Measurements from ENCODE around the gene MMAA.

The MMAA gene

GRCh38 chr4:145665773-145666172 is 46.6 kb downstream of the MMAA start:
- no peak for DNase-seq (ENCODE audit: extremely low read depth, low read depth)
- no peak overlapping the region for H3K4me3 ChIP-seq (replicated peaks; ENCODE audit: low read depth, low read length)
- TF ChIP-seq CTCF (IDR thresholded peaks at IDR 0.05; ENCODE audit: low read depth, low read length, missing control alignments), result no peak

DNA sequence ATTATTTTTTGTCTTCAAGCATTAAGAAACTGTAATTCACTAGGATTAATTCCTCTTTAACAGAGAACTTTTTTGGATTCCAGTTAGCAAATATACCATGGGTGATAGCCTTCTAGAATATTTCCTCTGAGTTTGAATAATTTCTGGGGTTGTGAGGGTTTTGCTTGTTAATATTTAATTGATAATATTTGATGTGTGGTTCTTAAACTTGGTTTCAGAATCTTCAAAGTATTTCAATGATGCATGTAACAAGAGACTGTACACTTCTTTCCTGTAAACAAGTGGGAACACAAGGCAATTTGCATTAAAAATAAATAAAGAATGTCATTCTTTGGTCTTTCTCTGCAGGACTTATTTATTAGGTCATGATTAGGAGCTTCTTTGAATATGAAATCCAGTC is 51.2 kb downstream of the MMAA start:
- no peak for DNase-seq (ENCODE audit: extremely low read depth, low read depth)

GRCh38 chr4:145679520-145679919 is 60.3 kb downstream of the MMAA start:
- no peak overlapping the region for H3K4me3 ChIP-seq (replicated peaks; ENCODE audit: low read depth, low read length)
- DNase-seq (ENCODE audit: extremely low read depth, low read depth), result peak; percentile 78
- no peak for TF ChIP-seq CTCF (IDR thresholded peaks at IDR 0.05; ENCODE audit: low read depth, low read length, missing control alignments)

More for the DNA sequence above, 51.2 kb downstream of the MMAA start:
- no peak for TF ChIP-seq CTCF (IDR thresholded peaks at IDR 0.05; ENCODE audit: low read depth, low read length, missing control alignments)
- no peak overlapping the region for H3K4me3 ChIP-seq (replicated peaks; ENCODE audit: low read depth, low read length)

- DNase-seq (ENCODE audit: extremely low read depth, low read depth), result peak; percentile 14
- no peak for TF ChIP-seq CTCF (IDR thresholded peaks at IDR 0.05; ENCODE audit: low read depth, low read length, missing control alignments)
- H3K4me3 ChIP-seq (replicated peaks; ENCODE audit: low read depth, low read length), result no peak within 1 kb of the TSS
Measured at GRCh38 chr4:145679991-145680455, 60.8 kb downstream of the MMAA start, which contains the start of gene C4orf51. Gene C4orf51, plus strand, starts transcription at chr4:145680146. Its CDS starts 58 bp downstream, at chr4:145680204.

GRCh38 chr4:145680902-145681301 is 61.7 kb downstream of the MMAA start:
- DNase-seq (ENCODE audit: extremely low read depth, low read depth), result no peak
- no peak overlapping the region for H3K4me3 ChIP-seq (replicated peaks; ENCODE audit: low read depth, low read length)
- TF ChIP-seq CTCF (IDR thresholded peaks at IDR 0.05; ENCODE audit: low read depth, low read length, missing control alignments), result no peak

GRCh38 chr4:145681518-145681917 is 62.3 kb downstream of the MMAA start:
- no peak overlapping the region for H3K4me3 ChIP-seq (replicated peaks; ENCODE audit: low read depth, low read length)
- DNase-seq (ENCODE audit: extremely low read depth, low read depth), result no peak
- no peak for TF ChIP-seq CTCF (IDR thresholded peaks at IDR 0.05; ENCODE audit: low read depth, low read length, missing control alignments)

GRCh38 chr4:145681956-145682355 is 62.8 kb downstream of the MMAA start:
- no peak overlapping the region for H3K4me3 ChIP-seq (replicated peaks; ENCODE audit: low read depth, low read length)
- no peak for DNase-seq (ENCODE audit: extremely low read depth, low read depth)
- no peak for TF ChIP-seq CTCF (IDR thresholded peaks at IDR 0.05; ENCODE audit: low read depth, low read length, missing control alignments)
